ENCODE data around the gene PLEKHJ1. TPM values are rescaled to one million over a fixed set of nuclear protein-coding genes. Genes with fewer than 3 reads are reported as not detected.
A peak's percentile ranks its signal among the peaks of the same experiment; 100 is the strongest.

The PLEKHJ1 gene
- total RNA-seq, 1 donor from 2014 or later = 107 TPM

GRCh38 chr19:2216361-2217225 is 19.5 kb downstream of the PLEKHJ1 start:
- Mint-ChIP-seq H3K27me3 (no peaks in the 10 kb centered on the region), H3K27ac (no peak overlapping the region), H3K9me3 (no peaks in the 10 kb centered on the region), H3K4me3 (peak overlapping the region; percentile 17), H3K4me1 (ENCODE audit: unreplicated experiment) (no peaks in the 10 kb centered on the region), H3K36me3 (peaks cover 9% of the 10 kb centered on the region)
- DNase-seq (ENCODE audit: extremely low spot score, unreplicated experiment) = no peak
- TF ChIP-seq CTCF (conservative IDR thresholded peaks at IDR 0.05) = no peak

GRCh38 chr19:2215281-2215751 is 20.8 kb downstream of the PLEKHJ1 start:
- Mint-ChIP-seq H3K27me3 (no peaks in the 10 kb centered on the region), H3K27ac (no peak overlapping the region), H3K36me3 (peaks cover 10% of the 10 kb centered on the region), H3K4me1 (ENCODE audit: unreplicated experiment) (no peaks in the 10 kb centered on the region), H3K9me3 (no peaks in the 10 kb centered on the region), H3K4me3 (no peak overlapping the region)
- DNase-seq (ENCODE audit: extremely low spot score, unreplicated experiment) = no peak
- no peak for TF ChIP-seq CTCF (conservative IDR thresholded peaks at IDR 0.05)

- Mint-ChIP-seq H3K27ac (no peak overlapping the region), H3K4me1 (ENCODE audit: unreplicated experiment) (no peaks in the 10 kb centered on the region), H3K27me3 (no peaks in the 10 kb centered on the region), H3K36me3 (peaks cover 10% of the 10 kb centered on the region), H3K4me3 (no peak overlapping the region), H3K9me3 (no peaks in the 10 kb centered on the region)
- no peak for TF ChIP-seq CTCF (conservative IDR thresholded peaks at IDR 0.05)
- no peak for DNase-seq (ENCODE audit: extremely low spot score, unreplicated experiment)
Observed at GRCh38 chr19:2214251-2214650, 21.9 kb downstream of the PLEKHJ1 start.

- no peak overlapping the region for H3K4me3 Mint-ChIP-seq
- no peaks in the 10 kb centered on the region for H3K4me1 Mint-ChIP-seq (ENCODE audit: unreplicated experiment)
- peaks cover 10% of the 10 kb centered on the region for H3K36me3 Mint-ChIP-seq
- H3K27ac Mint-ChIP-seq = peak overlapping the region; percentile 88
- DNase-seq (ENCODE audit: extremely low spot score, unreplicated experiment) = no peak
- H3K27me3 Mint-ChIP-seq = no peaks in the 10 kb centered on the region
- no peaks in the 10 kb centered on the region for H3K9me3 Mint-ChIP-seq
- no peak for TF ChIP-seq CTCF (conservative IDR thresholded peaks at IDR 0.05)
Observed at GRCh38 chr19:2213799-2214198, 22.3 kb downstream of the PLEKHJ1 start.

GRCh38 chr19:2212861-2213711 is 23.0 kb downstream of the PLEKHJ1 start:
- peak overlapping the region; percentile 88 for H3K27ac Mint-ChIP-seq
- H3K27me3 Mint-ChIP-seq = no peaks in the 10 kb centered on the region
- H3K9me3 Mint-ChIP-seq = no peaks in the 10 kb centered on the region
- DNase-seq (ENCODE audit: extremely low spot score, unreplicated experiment) = no peak
- no peak for TF ChIP-seq CTCF (conservative IDR thresholded peaks at IDR 0.05)
- H3K36me3 Mint-ChIP-seq = peaks cover 10% of the 10 kb centered on the region
- H3K4me3 Mint-ChIP-seq = peak overlapping the region; percentile 62
- no peaks in the 10 kb centered on the region for H3K4me1 Mint-ChIP-seq (ENCODE audit: unreplicated experiment)

Data from type B pancreatic cell (in vitro differentiated cells).